Measurements from ENCODE around the gene STH.
"Not testable (repeated sequence)": the region's sequence is repeated elsewhere in the genome, so short reads cannot be mapped to it uniquely, and the experiment has no call there.

The STH gene

GRCh38 chr17:45986056-45986455 lies 13.0 kb upstream of the STH start:
- DNase-seq, result no peak

- no peak for DNase-seq
Measured at GRCh38 chr17:45987706-45988105, 11.3 kb upstream of the STH start.

GRCh38 chr17:45989759-45990158 lies 9.3 kb upstream of the STH start:
- no peak for DNase-seq

- no peak for DNase-seq
Measured at GRCh38 chr17:45990886-45991285, 8.2 kb upstream of the STH start.

GRCh38 chr17:45991341-45991740 lies 7.7 kb upstream of the STH start:
- DNase-seq, result no peak

GRCh38 chr17:45992175-45992574 lies 6.9 kb upstream of the STH start:
- DNase-seq, result no peak

GRCh38 chr17:45992904-45993303 lies 6.1 kb upstream of the STH start:
- no peak for DNase-seq

- DNase-seq, result no peak
Measured at GRCh38 chr17:45993962-45994627, 5.0 kb upstream of the STH start.

- no peak for DNase-seq
Measured at GRCh38 chr17:45994987-45995386, 4.1 kb upstream of the STH start.

- no peak for DNase-seq
Measured at GRCh38 chr17:45995627-45996270, 3.3 kb upstream of the STH start.

- no peak for DNase-seq
Measured at GRCh38 chr17:45996282-45996937, 2.6 kb upstream of the STH start.

GRCh38 chr17:45997166-45997565 lies 1.9 kb upstream of the STH start:
- no peak for DNase-seq

- no peak for DNase-seq
Measured at GRCh38 chr17:45997624-45998023, 1.4 kb upstream of the STH start.

- no peak for DNase-seq
Measured at GRCh38 chr17:45999900-46000290, 845 bp downstream of the STH start.

GRCh38 chr17:46000292-46000691 lies 1.2 kb downstream of the STH start:
- no peak for DNase-seq

- DNase-seq, result no peak
Measured at GRCh38 chr17:46000757-46001156, 1.7 kb downstream of the STH start.

GRCh38 chr17:46001390-46002310 lies 2.6 kb downstream of the STH start:
- DNase-seq, result no peak

- peak; percentile 44 for DNase-seq
Measured at GRCh38 chr17:46002311-46002972, 3.4 kb downstream of the STH start.

GRCh38 chr17:46002973-46003316 lies 3.9 kb downstream of the STH start:
- no peak for DNase-seq

GRCh38 chr17:46003907-46004748 lies 5.1 kb downstream of the STH start:
- no peak for DNase-seq

GRCh38 chr17:46006082-46006481 lies 7.0 kb downstream of the STH start:
- DNase-seq, result not testable (repeated sequence)

GRCh38 chr17:46007461-46007965 lies 8.5 kb downstream of the STH start:
- DNase-seq, result no peak
